ENCODE results near the gene PRKCZ. TPM values are rescaled to one million over a fixed set of nuclear protein-coding genes. Genes with fewer than 3 reads are reported as not detected.

PRKCZ gene
- total and polyA plus RNA-seq, 9 of the 15 experiments (the other 6 are each of a cell fraction or from before 2014, with no cell fraction given) = 0.07 to 3.1 (median 1.3) TPM

- H3K9me3 ChIP-seq (replicated peaks; ENCODE audit: control insufficient read depth, insufficient read depth, low read depth, low read length) = no peaks in the 10 kb centered on the region
- no peak for FAIRE-seq
- H3K9me1 ChIP-seq (ENCODE audit: control insufficient read depth, insufficient read depth, low read length) = no peaks in the 10 kb centered on the region
- WGBS (ENCODE audit: insufficient coverage, low coverage, missing lambda C conversion rate) = 0% methylated on average over 10 of the region's 10 CpGs
- ChIA-PET POLR2A (interaction anchor here (0.6 kb wide), 1 partner anchor 8 kb away, joined by 3 read pairs; no protein-coding TSS in a partner anchor), CTCF (ENCODE audit: low intra/inter-chr PET ratio) (no interaction called here)
- no peak overlapping the region for H3K9ac ChIP-seq (ENCODE audit: insufficient read depth in 1 of 2, low read depth in 2 of 2, low read length in 2 of 2)
- no peak for ATAC-seq
- H3K36me3 ChIP-seq (ENCODE audit: control insufficient read depth, insufficient read depth, low read length) = no peaks in the 10 kb centered on the region
- BruUV-seq (replicated peaks) = no TSS peak
- peaks cover 0 to 30% of the 10 kb centered on the region in 2 experiments; a peak in 2 of 5 replicates for H3K4me1 ChIP-seq (replicated peaks in 1 of 2; ENCODE audit: control insufficient read depth in 2 of 2, insufficient read depth in 2 of 2, low read length in 2 of 2)
- intact Hi-C loops (cut with micrococcal nuclease) = no loop called here
- in situ Hi-C loops (cut with MboI) = no loop called here
- H3K4me2 ChIP-seq (ENCODE audit: insufficient read depth, low read length) = no peak overlapping the region
- no peaks in the 10 kb centered on the region for H3K79me2 ChIP-seq (ENCODE audit: control insufficient read depth, insufficient read depth, low read length)
- H3K4me3 ChIP-seq = no peak overlapping the region
- no peak for TF ChIP-seq NCOA4 (IDR thresholded peaks at IDR 0.05; ENCODE audit: partially characterized antibody)
- TF ChIP-seq SMAD1 (IDR thresholded peaks at IDR 0.05; ENCODE audit: low read depth, low read length, partially characterized antibody) = no peak
- TF ChIP-seq RCOR1 (IDR thresholded peaks at IDR 0.05; ENCODE audit: borderline replicate concordance in 1 of 2, low read depth in 2 of 2, low read length in 2 of 2) = no peak
- no peak for TF ChIP-seq FOXO4 (CRISPR knock-in tag; IDR thresholded peaks at IDR 0.05)
- no peak for TF ChIP-seq TEAD1 (CRISPR knock-in tag; IDR thresholded peaks at IDR 0.05)
- no peak for TF ChIP-seq STAG1 (CRISPR knock-in tag; IDR thresholded peaks at IDR 0.05; ENCODE audit: borderline replicate concordance)
- no peak for TF ChIP-seq NCOR1 (IDR thresholded peaks at IDR 0.05)
- no peak for TF ChIP-seq TEAD2 (tag; IDR thresholded peaks at IDR 0.05)
- no peak for TF ChIP-seq ZNF766 (CRISPR knock-in tag; conservative IDR thresholded peaks at IDR 0.05)
- TF ChIP-seq E2F3 (CRISPR knock-in tag; IDR thresholded peaks at IDR 0.05) = no peak
- no peak for TF ChIP-seq SNRNP70 (optimal IDR thresholded peaks at IDR 0.05; ENCODE audit: low read depth, low read length)
- no peak for TF ChIP-seq TCF7 (IDR thresholded peaks at IDR 0.05; ENCODE audit: borderline replicate concordance)
- TF ChIP-seq CBX3 (IDR thresholded peaks at IDR 0.05; ENCODE audit: borderline replicate concordance in 1 of 2, low read length in 2 of 2) = no peak
- no peak for TF ChIP-seq CEBPZ (IDR thresholded peaks at IDR 0.05; ENCODE audit: borderline replicate concordance, low read depth, low read length)
- TF ChIP-seq ZFP91 (CRISPR knock-in tag; IDR thresholded peaks at IDR 0.05) = no peak
- no peak for TF ChIP-seq SRSF3 (IDR thresholded peaks at IDR 0.05; ENCODE audit: insufficient read depth, low read length)
- DNase-seq (ENCODE audit: extremely low read depth in 1 of 4, low spot score in 3 of 4) = no peak
- no peak overlapping the region for H3K27ac ChIP-seq (ENCODE audit: extremely low read depth, low read depth, low read length)
- peaks cover 25% of the 10 kb centered on the region for H4K20me1 ChIP-seq (replicated peaks; ENCODE audit: control insufficient read depth, insufficient read depth, low read length)
- H3K27me3 ChIP-seq (ENCODE audit: control insufficient read depth in 2 of 2, insufficient read depth in 2 of 2, low read length in 2 of 2) = peaks cover 74 to 100% of the 10 kb centered on the region in 2 experiments
- no peak overlapping the region for H2AFZ ChIP-seq (ENCODE audit: low read depth, low read length)
Observed at GRCh38 chr1:2024451-2024850, 25.8 kb upstream of the PRKCZ start.
